ENCODE measurements around the gene TWIST2. TPM values are rescaled to one million over a fixed set of nuclear protein-coding genes. Genes with fewer than 3 reads are reported as not detected.

TWIST2 gene
- total and polyA plus RNA-seq, 9 of the 15 experiments (the other 6 are each of a cell fraction or from before 2014, with no cell fraction given), result not detected

- FAIRE-seq, result no peak
- no peak for ATAC-seq
- DNase-seq (ENCODE audit: extremely low read depth in 1 of 4, low spot score in 3 of 4), result no peak
- TF ChIP-seq EWSR1 (IDR thresholded peaks at IDR 0.05; ENCODE audit: borderline replicate concordance, low read depth, partially characterized antibody), result no peak
- TF ChIP-seq HLTF (IDR thresholded peaks at IDR 0.05), result no peak
- no peak for TF ChIP-seq CEBPB (tag; IDR thresholded peaks at IDR 0.05)
- TF ChIP-seq ZFPM2 (CRISPR knock-in tag; IDR thresholded peaks at IDR 0.05), result no peak
- TF ChIP-seq ESRRB (CRISPR knock-in tag; IDR thresholded peaks at IDR 0.05; ENCODE audit: borderline replicate concordance), result no peak
- no peak for TF ChIP-seq RAD21 (CRISPR knock-in tag; conservative IDR thresholded peaks at IDR 0.05 in 1 of 2, IDR thresholded peaks at IDR 0.05 in 1 of 2)
- no peak for TF ChIP-seq ZNF3 (CRISPR knock-in tag; IDR thresholded peaks at IDR 0.05)
- TF ChIP-seq AFF1 (IDR thresholded peaks at IDR 0.05; ENCODE audit: low read depth in 1 of 2, partially characterized antibody in 2 of 2), result no peak
- TF ChIP-seq KDM4B (IDR thresholded peaks at IDR 0.05; ENCODE audit: borderline replicate concordance in 2 of 2, low read depth in 1 of 2), result no peak
- no peak for TF ChIP-seq NFE2L1 (tag; IDR thresholded peaks at IDR 0.05; ENCODE audit: borderline replicate concordance, low read depth)
- TF ChIP-seq ESRRA (IDR thresholded peaks at IDR 0.05; ENCODE audit: borderline replicate concordance, low read depth), result no peak
- no peak for TF ChIP-seq BCL6 (CRISPR knock-in tag; IDR thresholded peaks at IDR 0.05)
- no peak for TF ChIP-seq TAF9B (IDR thresholded peaks at IDR 0.05; ENCODE audit: partially characterized antibody)
- TF ChIP-seq STAT5B (CRISPR knock-in tag; IDR thresholded peaks at IDR 0.05), result no peak
- no peak for TF ChIP-seq SAFB2 (IDR thresholded peaks at IDR 0.05; ENCODE audit: borderline replicate concordance, low read depth, low read length, severe bottlenecking)
- TF ChIP-seq HDAC1 (IDR thresholded peaks at IDR 0.05), result no peak
Observed at GRCh38 chr2:238942080-238942725, 94.3 kb downstream of the TWIST2 start.

More at GRCh38 chr2:238942080-238942725, 94.3 kb downstream of the TWIST2 start:
- Histone ChIP-seq H3K27me3 (ENCODE audit: control insufficient read depth in 2 of 2, insufficient read depth in 2 of 2, low read length in 2 of 2) (peaks cover 0 to 37% of the 10 kb centered on the region in 2 experiments; a peak in 2 of 5 replicates), H3K27ac (ENCODE audit: extremely low read depth, low read depth, low read length) (no peak overlapping the region), H4K20me1 (replicated peaks; ENCODE audit: control insufficient read depth, insufficient read depth, low read length) (no peaks in the 10 kb centered on the region), H3K4me1 (replicated peaks in 1 of 2; ENCODE audit: control insufficient read depth in 2 of 2, insufficient read depth in 2 of 2, low read length in 2 of 2) (no peaks in the 10 kb centered on the region), H3K36me3 (ENCODE audit: control insufficient read depth, insufficient read depth, low read length) (no peaks in the 10 kb centered on the region), H3K9ac (ENCODE audit: insufficient read depth in 1 of 2, low read depth in 2 of 2, low read length in 2 of 2) (no peak overlapping the region), H3K4me2 (ENCODE audit: insufficient read depth, low read length) (no peak overlapping the region), H3K79me2 (ENCODE audit: control insufficient read depth, insufficient read depth, low read length) (no peaks in the 10 kb centered on the region), H2AFZ (ENCODE audit: low read depth, low read length) (no peak overlapping the region), H3K4me3 (no peak overlapping the region), H3K9me1 (ENCODE audit: control insufficient read depth, insufficient read depth, low read length) (no peaks in the 10 kb centered on the region), H3K9me3 (replicated peaks; ENCODE audit: control insufficient read depth, insufficient read depth, low read depth, low read length) (no peaks in the 10 kb centered on the region)
- CTCF ChIA-PET (ENCODE audit: low intra/inter-chr PET ratio), result no interaction called here
- in situ Hi-C loops (cut with MboI), result no loop called here
- intact Hi-C loops (cut with micrococcal nuclease), result no loop called here
- no TSS peak for BruUV-seq (replicated peaks)
- WGBS (ENCODE audit: insufficient coverage, low coverage, missing lambda C conversion rate), result 0% methylated on average over 11 of the region's 19 CpGs
- POLR2A ChIA-PET, result interaction anchor here (1.2 kb wide), 1 partner anchor 26 kb away, joined by 3 read pairs; no protein-coding TSS in a partner anchor

Measured in K562 (cell line).